ENCODE results near the gene ZBP1.

GRCh38 chr20:57647933-57648785 is 27.9 kb upstream of the ZBP1 start:
- no peak for TF ChIP-seq POLR2A (IDR thresholded peaks at IDR 0.05)
- TF ChIP-seq, protein P1, sequence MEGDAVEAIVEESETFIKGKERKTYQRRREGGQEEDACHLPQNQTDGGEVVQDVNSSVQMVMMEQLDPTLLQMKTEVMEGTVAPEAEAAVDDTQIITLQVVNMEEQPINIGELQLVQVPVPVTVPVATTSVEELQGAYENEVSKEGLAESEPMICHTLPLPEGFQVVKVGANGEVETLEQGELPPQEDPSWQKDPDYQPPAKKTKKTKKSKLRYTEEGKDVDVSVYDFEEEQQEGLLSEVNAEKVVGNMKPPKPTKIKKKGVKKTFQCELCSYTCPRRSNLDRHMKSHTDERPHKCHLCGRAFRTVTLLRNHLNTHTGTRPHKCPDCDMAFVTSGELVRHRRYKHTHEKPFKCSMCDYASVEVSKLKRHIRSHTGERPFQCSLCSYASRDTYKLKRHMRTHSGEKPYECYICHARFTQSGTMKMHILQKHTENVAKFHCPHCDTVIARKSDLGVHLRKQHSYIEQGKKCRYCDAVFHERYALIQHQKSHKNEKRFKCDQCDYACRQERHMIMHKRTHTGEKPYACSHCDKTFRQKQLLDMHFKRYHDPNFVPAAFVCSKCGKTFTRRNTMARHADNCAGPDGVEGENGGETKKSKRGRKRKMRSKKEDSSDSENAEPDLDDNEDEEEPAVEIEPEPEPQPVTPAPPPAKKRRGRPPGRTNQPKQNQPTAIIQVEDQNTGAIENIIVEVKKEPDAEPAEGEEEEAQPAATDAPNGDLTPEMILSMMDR (IDR thresholded peaks at IDR 0.05): no peak
